Epithelial cell of esophagus (primary cell): Measurements from ENCODE around the gene TMOD2.
A peak's percentile ranks its signal among the peaks of the same experiment; 100 is the strongest.

Experiments used
- DNase-seq: peaks from one replicate; pipeline ENCODE4 v3.0.0; 2010; ENCODE audit warnings: low read depth
- H3K4me3 ChIP-seq: 2 replicates; pipeline ENCODE4 v1.5.1; 2011; ENCODE audit warnings: mild to moderate bottlenecking, low read length, control low read depth
- CTCF ChIP-seq: IDR thresholded peaks from 2 replicates; pipeline ENCODE4 v1.5.1; 2011; ENCODE audit warnings: low read depth, mild to moderate bottlenecking, low read length, control low read depth, inconsistent platforms; ENCODE audit not compliant: insufficient read depth; ENCODE audit errors: missing control alignments

The TMOD2 gene

GRCh38 chr15:51736069-51736468 lies 15.3 kb upstream of the TMOD2 start:
- peak; percentile 18 for DNase-seq
- TF ChIP-seq CTCF, result no peak
- no peak overlapping the region for H3K4me3 ChIP-seq

- no peak for TF ChIP-seq CTCF
- peak; percentile 31 for DNase-seq
- peak overlapping the region; percentile 49 for H3K4me3 ChIP-seq
These were observed 14.5 kb upstream of the TMOD2 start for GRCh38 chr15:51736751-51737521.

GRCh38 chr15:51737522-51738305 lies 13.7 kb upstream of the TMOD2 start, which contains the start of gene LYSMD2:
LYSMD2 (minus strand) TSS chr15:51737655; CDS start chr15:51737622, 33 bp downstream.
- no peak for TF ChIP-seq CTCF
- peak; percentile 51 for DNase-seq
- H3K4me3 ChIP-seq, result peak within 1 kb of the TSS; percentile 49

- H3K4me3 ChIP-seq, result no peak overlapping the region
- DNase-seq, result no peak
- TF ChIP-seq CTCF, result no peak
These were observed 12.8 kb upstream of the TMOD2 start for GRCh38 chr15:51738553-51738952.

- TF ChIP-seq CTCF, result no peak
- H3K4me3 ChIP-seq, result no peak overlapping the region
- peak; percentile 95 for DNase-seq
These were observed 12.2 kb upstream of the TMOD2 start for GRCh38 chr15:51739061-51739712.

GRCh38 chr15:51749307-51749706 lies 2.1 kb upstream of the TMOD2 start:
- no peak for TF ChIP-seq CTCF

More at GRCh38 chr15:51749307-51749706, 2.1 kb upstream of the TMOD2 start:
- no peak overlapping the region for H3K4me3 ChIP-seq
- DNase-seq, result no peak
